ENCODE measurements around the gene COMMD7. TPM values are rescaled to one million over a fixed set of nuclear protein-coding genes. Genes with fewer than 3 reads are reported as not detected.

The COMMD7 gene
- total and polyA plus RNA-seq, 7 experiments from 2014 or later = 31.5 to 141 (median 42.6) TPM

DNA sequence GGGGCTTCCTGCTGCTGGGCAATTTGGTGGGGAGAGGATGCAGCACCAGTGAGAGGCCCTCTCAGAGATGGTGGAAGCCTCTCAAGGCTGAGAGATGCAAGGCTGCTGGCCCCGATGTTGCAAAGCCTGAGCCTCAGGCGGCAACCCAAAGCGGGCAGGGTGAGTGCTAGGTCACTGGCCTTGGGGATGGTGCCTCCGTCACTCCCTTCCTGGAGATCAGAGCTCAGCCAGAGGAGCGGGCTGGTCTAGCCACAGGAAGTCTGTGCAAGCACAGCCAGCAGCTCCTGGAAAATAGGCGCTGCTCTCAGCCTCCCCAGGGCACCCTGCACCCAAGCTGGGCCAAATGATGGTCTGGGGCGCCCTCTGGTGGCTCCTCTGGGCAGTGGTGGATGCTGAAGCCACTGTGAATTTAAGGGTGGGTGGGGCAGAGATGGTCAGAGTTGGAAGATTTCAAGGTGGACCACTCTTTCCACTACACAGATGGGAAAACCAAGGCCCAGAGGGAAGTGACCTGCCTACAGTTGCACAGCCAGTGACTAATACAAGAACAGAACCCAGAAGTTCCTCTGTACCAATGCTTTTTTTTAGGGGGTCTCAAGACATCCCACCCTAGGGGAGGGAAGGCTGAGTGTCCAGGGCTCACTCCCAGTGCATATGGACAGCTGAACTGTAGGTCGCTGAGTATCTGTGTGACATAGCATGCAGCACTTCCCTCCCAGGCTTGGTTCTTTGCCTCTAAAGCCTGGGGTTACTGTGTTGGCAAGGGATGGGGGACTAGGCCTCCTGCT lies 90.3 kb downstream of the COMMD7 start:
- ATAC-seq (peak; percentile 97), DNase-seq (peak; percentile 77 to 92 (median 86))
- Mint-ChIP-seq H3K27ac (peak overlapping the region in 4 of 9 donors; percentile 15 to 59 (median 32)), H3K4me1 (peaks cover 0 to 14% (median 12%) of the 10 kb centered on the region in 7 donors), H3K27me3 (peaks cover 0 to 4% (median 0%) of the 10 kb centered on the region in 5 donors), H3K4me3 (peak overlapping the region in 9 of 10 donors; percentile 26 to 65 (median 57)), H3K36me3 (no peaks in the 10 kb centered on the region), H3K9me3 (no peaks in the 10 kb centered on the region)
- Histone ChIP-seq H3K4me3 (ENCODE audit: low read length) (no peak overlapping the region), H3K36me3 (ENCODE audit: control insufficient read depth in 2 of 3, insufficient read depth in 3 of 3, low read length in 3 of 3) (no peaks in the 10 kb centered on the region), H3K9me3 (ENCODE audit: control insufficient read depth in 2 of 3, low read length in 3 of 3) (no peaks in the 10 kb centered on the region), H3K27me3 (ENCODE audit: control insufficient read depth in 2 of 2, insufficient read depth in 2 of 2, low read length in 2 of 2) (no peaks in the 10 kb centered on the region), H3K4me1 (ENCODE audit: control insufficient read depth in 2 of 2, insufficient read depth in 2 of 2, low read length in 2 of 2) (peaks cover 5 to 6% of the 10 kb centered on the region in 2 donors), H3K27ac (ENCODE audit: low read depth, low read length) (no peak overlapping the region)
- intact Hi-C loops (cut with micrococcal nuclease) = loop anchor here (1.0 to 5.0 kb wide), 10 partner anchors 68 to 830 kb away; partner anchors contain the start of gene NOL4L (in 1 of the 2)
- POLR2A ChIA-PET = interaction anchor here (0.9 to 5.4 kb wide), 4 partner anchors 118 to 188 kb away, joined by 3 to 60 read pairs (median 6); no protein-coding TSS in a partner anchor
- CTCF ChIA-PET = interaction anchor here (0.6 to 6.1 kb wide), 25 partner anchors 9 to 448 kb away, joined by 3 to 169 read pairs (median 4); no protein-coding TSS in a partner anchor

Other genes with a start within 250 kb of the COMMD7 start
- 10 to 100 TPM; 29.4 to 81.9 (median 74.6) TPM for gene NOL4L, start 158.1 kb downstream of the COMMD7 start, total RNA-seq
- 10 to 100 TPM; 17.3 to 23.5 TPM for gene NOL4L, start 158.1 kb downstream of the COMMD7 start, polyA plus RNA-seq
- gene C20orf203, start 69.5 kb downstream of the COMMD7 start, total RNA-seq = 1 to 10 TPM in 1 of 5 experiments, under 1 TPM in 3, not detected in 1; 0.10 to 1.1 (median 0.44) TPM
- under 1 TPM in 1 of 2 donors, not detected in 1; 0.10 TPM for gene C20orf203, start 69.5 kb downstream of the COMMD7 start, polyA plus RNA-seq
- 1 to 10 TPM in 1 of 5 experiments, under 1 TPM in 4; 0.32 to 2.5 (median 0.66) TPM for gene DNMT3B, start 18.9 kb upstream of the COMMD7 start, total RNA-seq
- gene DNMT3B, start 18.9 kb upstream of the COMMD7 start, polyA plus RNA-seq = under 1 TPM; 0.33 to 0.72 TPM
- gene MAPRE1, start 76.5 kb upstream of the COMMD7 start, total RNA-seq = 100 to 1,000 TPM in 3 of 5 experiments, 10 to 100 TPM in 2; 83.0 to 118 (median 107) TPM
- 100 to 1,000 TPM in 1 of 2 donors, 10 to 100 TPM in 1; 91.3 to 105 TPM for gene MAPRE1, start 76.5 kb upstream of the COMMD7 start, polyA plus RNA-seq
- 1 to 10 TPM in 3 of 5 experiments, under 1 TPM in 2; 0.46 to 2.8 (median 2.0) TPM for gene EFCAB8, start 115.5 kb upstream of the COMMD7 start, total RNA-seq
- under 1 TPM in 1 of 2 donors, not detected in 1; 0.12 TPM for gene EFCAB8, start 115.5 kb upstream of the COMMD7 start, polyA plus RNA-seq

Data from naive thymus-derived CD4-positive, alpha-beta T cell (primary cell).